KOPT-K1 (cell line): ENCODE data around the gene CD247.
A peak's percentile ranks its signal among the peaks of the same experiment; 100 is the strongest.
"Not testable (repeated sequence)": the region's sequence is repeated elsewhere in the genome, so short reads cannot be mapped to it uniquely, and the experiment has no call there.

Source experiments
- H3K27ac ChIP-seq: fragments of 200-600 bp; sonication (generic); 2 replicates; pipeline ENCODE4 v1.5.1; 2016; ENCODE audit warnings: antibody characterized with exemption, mild to moderate bottlenecking, low read depth, low read length; ENCODE audit not compliant: poor library complexity, severe bottlenecking
- H3K36me3 ChIP-seq: fragments of 200-600 bp; sonication (generic); 2 replicates; pipeline ENCODE4 v1.5.1; 2017; ENCODE audit warnings: antibody characterized with exemption, mild to moderate bottlenecking, low read length, moderate library complexity; ENCODE audit not compliant: insufficient read depth
- H3K9me3 ChIP-seq: fragments of 200-600 bp; sonication (generic); 2 replicates; pipeline ENCODE4 v1.5.1; 2017; ENCODE audit warnings: antibody characterized with exemption, low read length, mild to moderate bottlenecking; ENCODE audit not compliant: insufficient read depth, poor library complexity, severe bottlenecking

CD247 gene

DNA sequence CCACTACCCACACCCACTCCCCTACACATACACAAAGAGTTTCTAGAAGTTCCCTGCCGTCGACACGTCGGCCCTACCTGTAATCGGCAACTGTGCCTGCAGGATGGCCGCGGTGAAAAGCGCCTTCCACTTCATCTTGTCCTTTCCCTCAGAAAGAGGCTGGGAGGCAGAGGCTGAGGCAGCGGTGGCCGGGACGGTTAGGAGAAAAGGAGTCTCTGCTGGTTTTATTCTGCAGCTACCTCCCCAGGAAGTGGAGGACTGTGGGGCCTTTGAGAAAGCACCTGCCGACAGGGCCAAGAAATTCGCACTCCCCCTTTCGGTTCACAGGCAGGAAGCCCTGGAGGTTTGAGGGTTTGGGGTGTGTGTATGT is at the start of gene CD247:
Gene CD247 (minus strand): TSS at position 199 of the 370 bp plus-strand sequence. CDS start 64 bp downstream, at position 135.
- peaks cover 10% of the 10 kb centered on the region for H3K9me3 ChIP-seq
- H3K36me3 ChIP-seq: peaks cover 32% of the 10 kb centered on the region
- H3K27ac ChIP-seq: peak within 1 kb of the TSS; percentile 98

DNA sequence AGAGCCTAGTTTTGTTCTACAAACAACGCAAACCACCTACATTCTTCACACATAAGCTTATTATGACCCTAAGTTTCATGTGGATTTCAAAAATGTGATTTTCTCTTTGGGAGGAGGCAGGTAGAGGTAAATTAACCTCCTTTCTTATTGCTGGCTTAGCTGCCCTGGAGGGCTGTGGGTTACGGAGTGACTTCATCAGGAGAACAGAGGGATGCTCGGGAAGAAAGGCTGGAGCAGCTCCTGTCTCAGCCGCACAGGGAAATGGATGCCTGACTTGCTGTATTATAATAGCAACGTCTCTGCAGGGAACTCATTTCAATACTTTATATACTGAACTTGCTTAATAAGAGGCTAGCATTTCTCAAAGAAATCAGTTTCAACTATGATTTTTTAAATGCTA is 49.3 kb upstream of the CD247 start:
- Histone ChIP-seq H3K36me3 (no peaks in the 10 kb centered on the region), H3K9me3 (peaks cover 6% of the 10 kb centered on the region), H3K27ac (no peak overlapping the region)

DNA sequence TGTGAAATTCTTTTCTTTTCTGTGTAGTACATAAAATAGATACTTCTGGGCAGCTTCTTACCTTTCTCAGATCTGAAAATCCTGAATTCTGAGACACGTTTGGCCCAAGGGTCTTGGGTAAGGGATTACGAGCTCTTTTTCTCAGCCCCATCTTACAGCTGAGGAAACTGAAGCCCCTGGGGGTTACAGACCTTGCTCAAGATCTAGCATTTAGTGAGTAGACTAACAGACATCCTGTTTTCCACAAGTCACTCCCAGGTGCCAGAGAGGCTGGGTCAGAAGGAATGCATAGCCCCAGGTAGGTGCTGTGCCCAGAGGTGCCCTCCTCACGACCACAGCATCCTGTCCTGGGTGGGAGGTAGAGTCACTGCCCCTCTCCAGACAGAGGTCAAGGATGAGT is 48.4 kb upstream of the CD247 start:
- no peak overlapping the region for H3K27ac ChIP-seq
- H3K36me3 ChIP-seq: no peaks in the 10 kb centered on the region
- H3K9me3 ChIP-seq: no peaks in the 10 kb centered on the region

DNA sequence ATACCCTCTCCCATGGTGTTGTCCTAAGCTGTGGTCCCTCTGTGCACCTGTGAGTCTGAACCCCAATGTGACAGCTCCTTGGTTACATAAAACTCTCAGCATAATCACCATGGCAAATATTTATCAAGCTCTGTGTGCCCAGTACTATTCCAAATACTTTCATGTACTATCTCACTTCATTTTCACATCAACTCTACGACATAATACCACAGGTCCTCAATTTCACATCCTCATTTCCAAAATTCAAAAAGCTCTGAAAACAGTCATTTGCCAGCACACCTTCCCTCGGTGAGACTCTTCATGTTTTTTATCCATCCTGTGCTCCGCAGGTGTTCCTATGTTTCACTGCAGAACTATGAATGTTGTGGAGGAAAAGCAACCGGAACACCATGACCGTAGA is 47.6 kb upstream of the CD247 start:
- no peak overlapping the region for H3K27ac ChIP-seq
- H3K9me3 ChIP-seq: no peaks in the 10 kb centered on the region
- H3K36me3 ChIP-seq: no peaks in the 10 kb centered on the region

DNA sequence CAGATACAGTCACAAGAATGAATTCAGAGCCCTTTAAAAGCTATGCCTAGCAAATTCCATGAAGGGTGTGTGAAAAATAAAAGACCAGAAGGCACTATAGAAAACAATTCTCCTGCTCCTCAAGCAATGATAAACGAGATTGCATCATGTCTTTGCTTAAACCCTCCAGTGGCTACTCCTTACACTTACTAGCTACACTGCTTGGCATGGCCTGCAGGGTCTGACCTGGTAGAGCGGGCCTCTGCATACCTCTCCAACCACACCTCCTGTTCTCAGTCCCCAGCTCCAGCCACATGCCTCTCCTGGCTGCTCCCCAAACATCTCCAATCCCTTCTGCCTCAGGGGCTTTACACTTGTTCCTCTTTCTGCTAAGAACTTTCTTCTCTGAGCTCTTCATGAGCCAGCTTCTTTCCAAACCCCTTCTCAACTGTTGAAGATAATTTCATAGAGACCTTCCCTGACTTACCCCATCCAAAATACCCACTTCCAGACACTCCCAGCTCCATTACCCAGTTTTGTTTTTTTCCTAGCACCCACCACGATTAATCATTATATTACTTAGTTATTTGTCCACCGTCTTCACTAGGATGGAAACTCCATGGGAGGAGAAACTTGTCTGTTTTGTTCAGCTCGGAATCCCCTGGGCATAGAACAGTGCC is 46.4 kb upstream of the CD247 start:
- Histone ChIP-seq H3K9me3 (no peaks in the 10 kb centered on the region), H3K27ac (no peak overlapping the region), H3K36me3 (no peaks in the 10 kb centered on the region)

DNA sequence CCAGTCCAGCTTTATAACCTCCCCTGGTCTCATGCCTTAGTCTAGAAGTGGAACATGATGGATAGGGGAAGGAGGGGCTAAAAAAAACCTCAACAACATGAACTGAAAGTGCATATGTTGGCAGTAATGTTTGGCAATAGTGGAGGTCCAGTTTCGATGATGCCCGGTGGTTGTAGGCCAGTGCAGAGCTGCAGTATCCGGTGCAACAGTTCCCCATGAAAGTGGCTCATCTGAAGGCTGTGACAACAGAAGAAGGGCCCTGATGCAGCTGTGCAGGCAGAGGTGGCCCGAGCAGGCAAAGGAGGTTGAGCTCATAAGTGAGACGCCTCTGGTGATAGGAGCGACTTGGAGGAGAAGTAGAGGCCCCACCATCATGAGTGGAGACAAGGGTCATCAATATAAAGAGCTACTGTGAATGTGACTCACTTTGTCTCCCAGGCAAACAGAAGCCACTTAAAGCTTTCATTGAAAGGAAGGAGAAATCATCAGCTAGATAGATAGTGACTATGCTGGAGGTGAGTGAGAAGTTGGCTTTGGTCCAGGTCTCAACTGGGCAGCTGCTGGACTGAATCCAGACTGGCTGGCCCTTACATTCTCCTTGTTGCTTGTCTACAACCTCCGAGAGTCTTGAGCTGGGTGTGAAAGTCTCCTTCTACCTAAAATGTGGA is 45.4 kb upstream of the CD247 start:
- H3K9me3 ChIP-seq: no peaks in the 10 kb centered on the region
- H3K27ac ChIP-seq: no peak overlapping the region
- H3K36me3 ChIP-seq: no peaks in the 10 kb centered on the region

DNA sequence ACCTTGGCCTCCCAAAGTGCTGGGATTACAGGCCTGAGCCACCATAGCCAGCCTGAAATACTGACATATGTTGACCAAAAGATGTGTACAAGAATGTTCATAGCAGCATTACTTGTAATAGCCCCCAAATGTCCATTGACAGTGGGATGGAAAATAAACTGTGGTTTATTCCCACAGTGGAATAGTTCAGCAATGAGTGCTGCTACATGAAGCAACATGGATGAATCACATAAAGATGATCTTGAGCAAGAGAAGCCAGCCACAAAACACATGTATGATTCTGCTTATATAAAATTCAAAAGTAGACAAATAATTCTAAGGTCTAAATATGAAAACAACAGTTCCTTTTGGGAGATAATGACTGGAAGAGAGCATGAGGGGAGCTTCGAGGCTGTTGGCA is 44.4 kb upstream of the CD247 start:
- Histone ChIP-seq H3K27ac (no peak overlapping the region), H3K36me3 (no peaks in the 10 kb centered on the region), H3K9me3 (no peaks in the 10 kb centered on the region)

DNA sequence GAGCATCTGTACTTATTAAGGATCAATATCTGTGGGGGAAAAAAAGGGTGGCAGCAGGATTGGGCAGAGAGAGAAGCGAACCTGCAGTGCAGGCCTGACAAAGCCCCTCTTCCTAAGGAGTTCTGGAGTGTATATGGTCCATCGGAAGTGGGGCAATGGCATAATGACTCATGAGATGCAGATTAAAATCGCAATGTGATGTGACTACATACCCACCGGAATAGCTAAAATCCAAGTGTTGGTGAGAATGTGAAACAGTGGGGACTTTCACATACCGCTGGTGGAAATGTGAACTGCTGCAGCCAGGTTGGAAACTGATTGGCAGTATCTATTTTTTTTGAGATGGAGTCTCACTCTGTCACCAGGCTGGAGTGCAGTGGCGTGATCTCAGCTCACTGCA is 43.4 kb upstream of the CD247 start:
- Histone ChIP-seq H3K9me3 (no peaks in the 10 kb centered on the region), H3K36me3 (no peaks in the 10 kb centered on the region), H3K27ac (no peak overlapping the region)

DNA sequence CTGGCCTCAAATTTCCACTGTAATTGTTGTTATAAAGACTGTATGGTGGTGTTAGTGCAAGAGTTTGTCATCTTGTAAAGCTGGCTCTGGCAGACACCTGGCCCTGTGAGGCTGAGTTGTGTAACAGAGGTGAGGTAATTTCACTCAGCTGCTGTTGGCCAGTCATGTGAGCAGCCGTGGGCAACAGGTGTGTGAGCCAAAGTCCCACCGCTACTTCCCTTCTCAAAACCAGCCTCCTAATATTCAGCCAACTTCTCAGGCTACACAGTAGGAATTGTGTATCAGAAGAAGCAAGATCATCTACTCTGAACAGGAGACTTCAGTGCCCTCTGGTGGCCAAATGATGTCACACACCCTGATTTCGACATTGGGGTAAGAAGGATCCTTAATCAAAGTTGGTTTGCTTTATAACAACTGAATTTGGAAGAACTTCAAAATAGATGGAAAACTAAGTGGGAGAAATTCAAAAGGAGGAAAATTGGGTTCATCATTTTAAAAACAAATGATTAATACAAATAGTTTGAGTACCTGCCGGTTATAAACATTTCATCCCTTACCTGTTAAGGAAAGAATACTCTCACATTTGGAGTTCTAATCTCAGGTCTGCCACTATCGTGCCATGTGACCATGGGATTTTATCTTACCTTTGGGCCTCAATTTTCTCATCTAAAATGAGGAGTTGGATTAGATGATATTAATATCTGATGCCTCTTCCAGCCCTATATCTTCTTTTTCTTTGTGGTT is 37.8 kb upstream of the CD247 start:
- Histone ChIP-seq H3K36me3 (no peaks in the 10 kb centered on the region), H3K27ac (no peak overlapping the region), H3K9me3 (no peaks in the 10 kb centered on the region)

DNA sequence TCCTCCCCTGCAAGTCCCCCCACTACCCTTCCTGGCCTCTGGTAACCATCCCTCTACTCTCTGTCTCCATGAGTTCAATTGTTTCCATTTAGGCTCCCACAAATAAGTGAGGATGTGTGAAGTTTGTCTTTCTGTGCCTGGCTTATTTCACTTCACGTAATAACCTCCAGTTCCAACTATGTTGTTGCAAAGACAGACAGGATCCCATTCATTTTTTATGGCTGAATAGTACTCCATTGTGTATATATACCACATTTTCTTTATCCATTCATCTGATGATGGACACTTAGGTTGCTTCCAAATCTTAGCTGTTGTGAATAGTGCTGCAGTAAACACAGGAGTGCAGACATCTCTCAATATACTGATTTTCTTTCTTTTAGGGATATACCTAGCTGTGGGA is 36.7 kb upstream of the CD247 start:
- H3K36me3 ChIP-seq, H3K9me3 ChIP-seq, H3K27ac ChIP-seq: not testable (repeated sequence)

DNA sequence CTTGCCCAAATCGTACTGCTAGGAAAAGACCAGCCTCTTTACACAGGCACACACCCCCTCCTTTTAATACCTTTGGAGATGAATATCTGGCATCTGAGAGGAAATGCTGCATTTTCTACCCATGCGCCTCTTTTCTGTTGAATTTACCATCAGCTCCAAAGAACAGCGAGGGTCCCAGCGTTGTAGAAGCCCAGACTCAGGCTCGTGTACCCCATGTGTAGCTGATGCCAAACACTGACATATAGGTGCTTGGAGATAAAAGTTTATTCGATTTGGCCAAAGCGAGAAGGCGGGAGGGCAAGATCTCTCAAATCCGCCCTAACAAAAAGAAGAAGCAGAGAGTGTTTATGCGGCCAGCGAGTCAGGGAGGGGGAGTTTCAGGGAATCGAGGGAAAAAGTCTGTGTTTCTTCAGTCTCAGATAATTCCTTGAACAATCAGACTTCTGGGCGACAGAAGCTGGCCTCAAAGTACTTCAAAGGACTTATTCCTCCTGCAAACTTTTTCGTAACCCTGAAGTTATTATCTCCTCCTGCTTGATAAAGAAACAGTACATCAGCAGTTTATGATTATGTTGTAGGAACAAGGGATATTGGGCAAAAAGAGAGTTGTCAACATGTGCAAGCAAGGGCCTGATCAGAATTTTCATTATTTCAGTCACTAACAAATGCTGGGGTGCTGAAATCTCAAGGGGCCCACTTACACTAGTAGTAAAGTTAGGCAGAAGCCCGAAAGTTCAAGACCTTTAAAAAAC is 35.9 kb upstream of the CD247 start:
- peak overlapping the region; percentile 49 for H3K27ac ChIP-seq

DNA sequence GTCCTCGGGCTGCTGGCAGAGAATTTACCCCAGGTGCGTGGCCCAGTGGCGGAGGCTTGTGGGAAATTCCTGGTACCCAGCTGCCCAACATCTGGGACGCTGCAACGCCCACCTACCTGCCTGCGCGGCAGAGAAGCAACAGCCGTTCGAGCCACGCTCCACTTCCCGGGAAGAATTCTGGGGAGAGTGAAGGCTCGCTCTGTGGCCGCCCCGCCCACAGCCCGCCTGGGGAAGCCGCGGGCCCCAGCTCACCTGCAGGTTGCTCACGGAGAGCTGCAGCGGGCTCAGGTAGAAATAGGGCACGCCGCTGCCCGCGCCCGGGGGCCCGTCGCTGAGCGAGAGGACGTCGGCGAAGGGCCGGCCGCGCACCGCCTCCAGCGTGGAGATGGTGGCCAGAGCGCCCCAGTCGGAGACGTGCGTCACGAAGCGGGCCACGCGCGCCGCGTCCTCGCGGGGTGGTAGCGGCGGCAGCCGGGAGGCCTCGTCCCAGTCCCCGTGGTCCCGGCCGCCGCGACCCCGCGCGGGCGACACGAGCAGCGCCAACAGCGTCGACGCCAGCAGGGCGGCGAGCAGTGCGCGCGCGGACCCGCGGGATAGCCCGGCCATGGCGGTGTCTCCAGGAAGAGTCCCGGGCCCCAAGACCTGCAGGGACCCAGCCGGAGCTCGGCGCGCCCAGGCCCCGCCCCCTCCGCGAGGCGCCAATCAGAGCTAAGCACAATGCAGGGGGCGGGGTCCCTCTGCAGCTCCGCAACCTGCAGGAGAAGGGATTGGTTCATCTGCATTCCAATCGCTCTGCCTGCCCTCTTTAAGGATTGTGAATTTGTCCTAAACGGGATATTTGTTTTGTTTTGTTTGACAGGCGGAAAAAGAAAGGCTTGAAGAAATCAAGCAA is 35.1 kb upstream of the CD247 start, which contains the start of gene CREG1:
Gene CREG1 (minus strand): TSS at position 627 of the 892 bp plus-strand sequence.
- Histone ChIP-seq H3K9me3 (no peaks in the 10 kb centered on the region), H3K36me3 (no peaks in the 10 kb centered on the region), H3K27ac (peak within 1 kb of the TSS; percentile 49)

More for the DNA sequence above, 35.9 kb upstream of the CD247 start:
- Histone ChIP-seq H3K9me3 (no peaks in the 10 kb centered on the region), H3K36me3 (no peaks in the 10 kb centered on the region)

DNA sequence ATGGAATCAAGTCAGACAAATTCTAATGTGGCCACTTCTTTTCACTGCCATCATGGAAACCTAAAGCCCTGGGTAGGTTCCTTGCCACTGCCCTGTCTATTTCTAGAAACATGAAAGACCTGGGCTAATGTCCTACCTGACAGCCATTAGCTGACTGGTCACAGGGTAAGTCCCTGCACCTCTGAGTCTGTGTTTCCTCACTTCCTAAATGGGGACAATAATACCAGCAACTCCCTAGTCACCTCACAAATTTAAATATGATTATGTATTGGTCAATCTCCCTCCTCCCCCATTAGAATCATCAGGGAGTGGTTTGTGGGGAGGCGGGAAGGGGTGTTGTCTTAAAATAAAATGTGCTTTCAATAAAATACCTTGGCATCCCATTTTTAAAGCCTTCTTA is 33.0 kb upstream of the CD247 start:
- Histone ChIP-seq H3K9me3 (no peaks in the 10 kb centered on the region), H3K36me3 (peaks cover 13% of the 10 kb centered on the region), H3K27ac (no peak overlapping the region)
